Measurements from ENCODE around the gene DAB2IP.

DNA sequence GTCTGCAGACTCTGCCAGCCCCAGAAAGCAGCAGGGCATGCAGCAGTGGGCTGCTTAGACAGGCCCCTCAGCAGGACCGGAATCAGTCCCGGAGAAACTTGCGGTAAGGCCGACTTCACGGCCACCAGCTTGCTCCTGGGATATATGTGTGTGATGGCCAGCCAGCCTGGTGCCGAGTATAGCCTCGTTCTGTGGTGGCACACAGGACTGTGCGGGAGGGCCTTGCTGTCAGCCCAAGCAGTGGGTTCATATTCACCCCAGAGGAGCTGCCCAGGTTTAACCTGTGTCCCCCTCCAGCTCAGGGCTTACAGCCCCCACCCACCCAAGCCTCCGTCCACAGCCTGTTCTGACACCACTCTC lies 112.9 kb downstream of the DAB2IP start:
- TF ChIP-seq NR3C1 (CRISPR knock-in tag; conservative IDR thresholded peaks at IDR 0.05; ENCODE audit: low read depth) (no peak), NR2C2 (CRISPR knock-in tag; IDR thresholded peaks at IDR 0.05) (no peak), E2F5 (CRISPR knock-in tag; IDR thresholded peaks at IDR 0.05) (no peak), SMAD4 (CRISPR knock-in tag; IDR thresholded peaks at IDR 0.05) (no peak), OVOL2 (CRISPR knock-in tag; IDR thresholded peaks at IDR 0.05; ENCODE audit: borderline replicate concordance) (no peak), ELF4 (CRISPR knock-in tag; IDR thresholded peaks at IDR 0.05; ENCODE audit: low read depth) (no peak), CREM (CRISPR knock-in tag; IDR thresholded peaks at IDR 0.05) (no peak), TP53 (CRISPR knock-in tag; IDR thresholded peaks at IDR 0.05) (no peak), AR (CRISPR knock-in tag; IDR thresholded peaks at IDR 0.05) (no peak), CREB1 (CRISPR knock-in tag; IDR thresholded peaks at IDR 0.05) (no peak), ZNF317 (CRISPR knock-in tag; IDR thresholded peaks at IDR 0.05; ENCODE audit: borderline replicate concordance, low read depth) (no peak)
- TF ChIP-seq, protein P1, sequence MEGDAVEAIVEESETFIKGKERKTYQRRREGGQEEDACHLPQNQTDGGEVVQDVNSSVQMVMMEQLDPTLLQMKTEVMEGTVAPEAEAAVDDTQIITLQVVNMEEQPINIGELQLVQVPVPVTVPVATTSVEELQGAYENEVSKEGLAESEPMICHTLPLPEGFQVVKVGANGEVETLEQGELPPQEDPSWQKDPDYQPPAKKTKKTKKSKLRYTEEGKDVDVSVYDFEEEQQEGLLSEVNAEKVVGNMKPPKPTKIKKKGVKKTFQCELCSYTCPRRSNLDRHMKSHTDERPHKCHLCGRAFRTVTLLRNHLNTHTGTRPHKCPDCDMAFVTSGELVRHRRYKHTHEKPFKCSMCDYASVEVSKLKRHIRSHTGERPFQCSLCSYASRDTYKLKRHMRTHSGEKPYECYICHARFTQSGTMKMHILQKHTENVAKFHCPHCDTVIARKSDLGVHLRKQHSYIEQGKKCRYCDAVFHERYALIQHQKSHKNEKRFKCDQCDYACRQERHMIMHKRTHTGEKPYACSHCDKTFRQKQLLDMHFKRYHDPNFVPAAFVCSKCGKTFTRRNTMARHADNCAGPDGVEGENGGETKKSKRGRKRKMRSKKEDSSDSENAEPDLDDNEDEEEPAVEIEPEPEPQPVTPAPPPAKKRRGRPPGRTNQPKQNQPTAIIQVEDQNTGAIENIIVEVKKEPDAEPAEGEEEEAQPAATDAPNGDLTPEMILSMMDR (IDR thresholded peaks at IDR 0.05): no peak
